HG03469 (cell line): ENCODE results near the gene TRAT1.

ENCODE experiments used
- ATAC-seq: cut with Tn5 transposase; IDR thresholded peaks from one replicate; pipeline ENCODE4 v1.9.1; 2021; ENCODE audit warnings: mild to moderate bottlenecking, moderate library complexity, moderate number of reproducible peaks; ENCODE audit not compliant: unreplicated experiment

Gene TRAT1

DNA sequence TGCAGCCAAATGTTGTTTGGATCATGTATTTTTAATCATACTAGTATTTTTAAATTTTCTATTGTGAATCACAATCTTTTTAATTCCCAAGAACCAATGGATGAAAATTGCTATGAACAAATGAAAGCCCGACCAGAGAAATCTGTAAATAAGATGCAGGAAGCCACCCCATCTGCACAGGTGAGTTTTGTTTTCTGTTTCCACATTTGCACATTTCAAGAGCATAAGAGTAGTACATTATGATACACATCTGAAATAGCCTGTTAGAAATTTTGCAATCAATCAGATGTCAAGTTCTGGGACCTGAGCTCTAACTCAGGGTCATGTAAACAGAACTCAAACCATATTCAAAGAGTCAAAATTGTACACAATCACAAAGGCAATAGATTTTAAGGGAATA is 26.5 kb downstream of the TRAT1 start:
- ATAC-seq, result no peak

DNA sequence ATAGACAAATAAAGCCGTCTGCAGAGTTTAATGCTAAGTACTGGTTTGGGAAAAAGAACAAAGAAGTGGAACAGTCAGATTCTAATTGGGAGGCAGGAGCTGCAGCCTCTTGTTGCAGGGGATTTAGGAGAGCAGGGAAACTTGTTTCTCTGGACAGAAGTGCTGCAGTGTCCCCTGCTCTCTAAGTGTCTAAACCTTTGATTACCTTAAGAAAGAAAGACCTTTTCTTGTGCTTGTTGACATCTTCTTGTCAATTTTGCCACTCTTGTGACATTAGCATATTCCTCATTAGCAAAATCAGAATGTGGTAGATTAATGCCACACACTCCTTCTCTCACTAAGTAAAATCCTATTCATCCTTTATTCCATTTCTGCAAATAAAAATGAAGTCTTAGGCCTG is 38.8 kb downstream of the TRAT1 start:
- ATAC-seq, result no peak

DNA sequence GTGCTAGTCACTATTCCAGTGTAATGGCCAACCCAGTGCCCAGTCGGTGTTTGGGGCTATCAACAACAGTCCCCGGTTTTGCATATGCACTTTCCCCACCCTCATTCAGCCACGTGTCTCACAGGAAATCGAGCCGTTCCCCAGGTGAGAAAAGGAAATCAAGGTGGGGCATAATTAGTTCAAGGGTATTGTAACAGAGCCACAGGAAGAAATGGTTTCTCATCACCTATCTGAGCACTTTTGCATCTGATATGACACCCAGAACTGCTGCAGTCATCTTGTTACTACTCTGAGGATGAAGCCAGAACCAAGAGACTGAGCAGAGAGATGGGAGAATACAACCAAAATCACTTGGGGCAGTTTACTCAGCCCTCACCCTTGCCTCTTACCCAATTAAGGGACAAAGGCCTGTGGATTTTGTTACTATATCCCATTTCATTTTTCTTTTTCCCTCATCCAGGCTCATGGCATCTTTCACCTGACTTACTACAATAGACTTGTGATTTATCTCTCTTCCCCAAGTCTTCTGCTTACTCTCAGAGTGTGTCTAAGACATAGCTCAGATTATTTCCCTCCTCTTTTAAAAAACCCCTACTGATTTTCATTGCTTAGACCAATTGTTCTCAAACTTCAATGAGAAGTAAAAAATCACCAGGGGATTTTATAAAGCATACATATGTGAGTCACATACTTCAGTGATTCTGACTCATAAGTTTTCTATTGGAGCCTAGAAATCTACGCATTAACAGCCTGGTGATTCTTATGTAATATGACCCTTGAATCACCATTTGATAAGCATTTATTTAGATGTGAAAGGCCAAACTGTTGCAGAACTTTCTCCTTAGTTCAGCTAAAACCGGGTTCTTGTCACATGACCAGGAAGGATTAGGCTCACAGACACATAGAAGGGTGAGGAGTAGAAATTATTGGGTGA is 40.5 kb downstream of the TRAT1 start:
- ATAC-seq, result peak; percentile 87

DNA sequence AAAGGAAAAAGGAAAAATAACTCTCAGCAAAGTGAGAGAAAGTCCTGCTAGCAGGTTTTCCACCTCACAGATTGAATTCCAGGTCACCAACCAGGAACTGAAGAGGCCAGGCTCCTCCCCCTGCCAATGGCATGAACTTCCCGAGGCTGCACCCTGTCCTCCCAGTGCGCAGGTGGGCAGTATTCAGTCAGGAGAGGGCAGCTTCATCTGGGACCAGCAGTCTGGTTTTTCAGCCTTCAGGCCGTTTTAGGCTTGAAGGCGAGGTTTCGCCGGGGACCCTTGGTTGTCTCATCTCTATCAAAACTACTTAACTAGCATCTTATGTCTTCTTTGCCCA is 41.2 kb downstream of the TRAT1 start:
- ATAC-seq, result no peak

DNA sequence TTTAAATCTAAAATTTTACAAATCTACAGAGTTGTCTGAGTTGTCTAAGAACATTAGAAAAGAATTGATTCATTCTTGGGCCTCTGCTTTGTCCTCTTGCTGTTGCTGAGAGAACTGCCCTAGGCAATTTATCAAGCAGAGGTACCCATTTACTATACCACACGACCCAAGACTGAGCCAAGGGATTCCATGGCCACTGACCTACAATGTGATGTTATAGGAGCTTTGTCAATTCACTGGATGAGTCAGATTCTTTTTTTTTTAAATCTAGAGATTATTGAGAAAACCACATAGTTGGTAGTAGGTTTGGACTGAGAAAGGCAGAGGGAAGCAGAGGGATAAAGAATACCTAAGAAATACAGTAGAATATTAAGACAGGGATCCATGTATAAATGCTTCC is 55.3 kb downstream of the TRAT1 start:
- no peak for ATAC-seq

DNA sequence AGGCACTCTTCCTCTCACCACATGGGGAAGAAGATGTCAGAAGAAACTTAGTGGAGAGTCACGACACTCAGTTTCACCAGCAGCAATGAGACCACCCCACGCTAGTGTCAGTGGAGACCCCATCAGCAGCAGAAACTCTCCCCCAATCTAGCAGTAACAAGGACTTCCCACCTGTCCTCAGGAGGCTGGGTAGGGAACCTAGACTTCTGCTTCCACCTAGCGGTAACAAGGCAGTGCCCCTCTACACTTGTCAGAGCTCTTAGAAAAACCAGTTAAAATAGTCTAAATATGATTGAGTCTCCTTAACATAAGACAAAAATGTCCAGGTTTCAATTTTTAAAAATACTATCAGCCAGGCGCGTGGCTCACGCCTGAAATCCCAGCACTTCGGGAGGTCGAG is 57.3 kb downstream of the TRAT1 start:
- ATAC-seq, result no peak

DNA sequence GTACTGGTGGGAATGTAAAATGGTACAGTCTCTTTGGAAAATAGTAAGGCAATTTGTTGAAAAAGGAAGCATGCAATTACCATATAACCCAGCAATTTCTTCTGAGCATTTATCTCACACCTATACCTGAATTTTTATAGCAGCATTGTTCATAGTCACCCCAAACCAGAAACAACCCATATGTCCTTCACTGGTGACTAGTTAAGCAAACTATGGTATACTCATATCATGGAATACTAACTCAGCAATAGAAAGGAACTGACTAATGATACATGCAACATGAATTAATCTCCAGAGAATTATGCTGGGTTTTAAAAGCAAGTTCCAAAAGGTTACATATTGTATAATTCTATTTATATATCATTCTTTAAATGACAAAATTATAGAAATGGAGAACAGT is 60.2 kb downstream of the TRAT1 start:
- ATAC-seq, result no peak

DNA sequence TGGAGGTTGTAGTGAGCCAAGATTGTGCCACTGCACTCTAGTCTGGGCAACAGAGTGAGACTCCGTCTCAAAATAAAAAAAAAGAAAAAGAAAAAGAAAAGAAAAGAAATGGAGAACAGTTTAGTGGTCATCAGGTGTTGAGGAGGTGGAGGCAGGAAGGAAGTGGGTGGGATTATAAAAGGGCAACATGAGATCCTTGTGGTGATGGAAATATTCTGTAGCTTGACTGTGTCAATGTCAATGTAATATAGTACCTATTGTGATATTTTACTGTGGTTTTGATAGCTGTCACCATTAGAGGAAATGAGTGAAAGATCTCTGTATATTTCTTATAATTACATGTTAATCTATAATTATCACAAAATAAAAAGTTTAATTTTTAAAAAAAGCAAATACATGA is 60.8 kb downstream of the TRAT1 start:
- no peak for ATAC-seq

DNA sequence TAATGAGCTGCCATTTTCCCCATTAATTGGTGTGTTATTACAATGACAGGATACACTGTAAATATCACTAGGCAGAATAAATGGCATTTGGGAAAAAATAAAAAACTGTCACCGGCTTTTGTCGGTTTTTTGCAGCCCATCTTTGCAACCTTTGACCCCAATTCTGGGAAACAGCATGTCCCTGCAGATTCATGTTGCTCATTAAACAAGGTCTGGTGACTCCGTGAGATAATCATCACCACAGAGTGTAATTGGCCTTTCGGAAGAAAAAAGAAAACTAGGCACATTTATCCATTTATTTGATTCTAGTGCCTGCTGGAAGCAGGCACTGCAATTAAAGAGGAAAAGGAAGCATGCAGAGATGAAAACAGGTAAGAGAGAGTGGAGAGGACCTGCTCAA is 64.5 kb downstream of the TRAT1 start:
- ATAC-seq, result no peak

DNA sequence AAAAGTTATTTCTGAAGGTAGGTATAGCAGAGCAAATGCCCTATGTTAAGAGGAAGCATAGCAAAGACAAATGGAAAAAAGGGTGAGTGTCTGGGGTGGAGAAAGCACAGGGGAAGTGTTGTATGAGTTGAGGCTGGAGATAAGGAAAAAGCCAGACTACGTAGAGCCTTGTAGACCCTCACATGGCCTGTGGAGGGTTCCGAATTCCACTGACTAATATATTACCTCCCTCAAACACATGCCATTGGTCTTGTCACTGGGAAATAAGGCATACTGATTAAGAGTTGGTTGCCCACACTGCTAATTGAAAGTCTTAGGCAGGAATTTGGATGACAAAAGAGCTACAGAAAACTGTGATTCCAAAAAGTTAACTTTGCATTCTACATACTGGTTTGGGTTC is 65.2 kb downstream of the TRAT1 start:
- ATAC-seq, result no peak

DNA sequence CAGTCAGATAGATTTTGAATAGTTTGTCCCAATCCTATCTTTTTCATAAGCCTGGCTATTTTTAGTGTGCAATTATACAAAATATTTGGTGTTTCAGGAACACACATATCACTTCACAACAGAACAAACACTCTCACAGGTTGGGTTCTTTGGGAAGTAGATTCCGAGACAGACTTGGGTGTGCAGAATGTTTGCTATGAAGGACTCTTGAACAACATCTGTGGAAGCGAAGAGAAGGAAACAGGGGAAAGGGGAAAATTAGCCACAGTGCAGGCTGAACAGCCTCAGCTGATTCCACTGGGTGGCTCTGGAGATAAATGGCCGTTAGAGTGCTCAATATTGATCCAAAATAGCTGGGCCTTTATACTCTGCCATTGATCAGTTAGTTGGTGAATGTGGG is 69.2 kb downstream of the TRAT1 start:
- ATAC-seq, result no peak

DNA sequence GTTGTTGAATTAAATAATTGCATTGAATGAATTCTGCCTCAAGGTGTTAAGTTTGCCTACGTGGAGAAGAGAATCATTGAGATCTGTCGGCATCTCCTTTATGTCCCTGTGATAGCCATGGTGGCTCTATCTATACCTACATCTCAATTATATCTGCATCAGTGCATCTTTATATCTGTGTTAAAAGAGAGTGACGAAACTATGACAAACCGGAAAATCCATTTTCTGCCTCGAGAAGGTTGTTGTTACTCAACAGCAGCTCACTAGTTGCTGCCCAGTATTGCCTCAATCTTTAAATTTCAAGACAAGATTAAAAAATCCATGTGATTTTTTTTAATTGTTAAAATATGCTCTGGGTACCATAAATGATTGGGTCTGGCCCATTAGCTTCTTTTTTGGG is 72.4 kb downstream of the TRAT1 start:
- ATAC-seq, result no peak

DNA sequence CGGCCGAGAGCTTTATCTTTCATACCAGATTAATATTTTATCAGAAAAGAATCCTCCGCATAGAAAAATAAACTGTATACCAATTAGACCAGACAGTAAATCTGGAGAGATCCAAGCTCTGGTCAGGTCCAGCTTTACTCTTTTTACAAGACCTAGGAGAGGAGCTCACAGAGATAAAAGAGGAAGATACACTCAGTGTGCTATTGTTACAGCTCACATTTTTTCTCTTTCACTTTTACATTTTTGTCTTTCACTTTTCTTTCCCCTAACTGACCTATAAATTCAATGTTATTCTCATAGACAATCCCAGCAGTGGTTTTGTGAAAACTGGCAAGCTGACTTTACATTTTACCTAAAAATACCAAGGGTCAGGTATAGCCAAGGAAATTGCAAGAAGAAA is 75.3 kb downstream of the TRAT1 start:
- ATAC-seq, result no peak

DNA sequence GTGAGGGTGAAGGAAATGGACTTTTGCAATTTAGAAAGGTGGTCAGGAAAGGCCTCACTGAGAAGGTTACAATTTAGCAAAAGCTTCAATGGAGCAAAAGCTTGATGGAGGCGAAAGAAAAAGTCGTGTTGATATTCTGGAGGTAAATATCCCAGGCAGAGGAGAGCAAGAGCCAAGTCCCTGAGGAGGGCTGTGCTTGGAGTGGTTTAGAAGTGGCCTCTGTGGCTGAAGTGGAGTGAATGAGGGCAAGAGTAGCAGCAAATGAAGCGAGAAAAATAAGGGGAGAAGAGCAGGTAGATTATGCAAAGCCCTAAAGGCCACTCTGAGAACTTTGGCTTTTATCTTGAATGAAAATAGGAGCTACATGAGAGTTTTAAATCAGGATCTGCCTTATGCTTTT is 76.9 kb downstream of the TRAT1 start:
- ATAC-seq, result no peak
